GM12878 (cell line): ENCODE measurements around the gene STARD8. TPM values are rescaled to one million over a fixed set of nuclear protein-coding genes. Genes with fewer than 3 reads are reported as not detected.

ENCODE experiments used
- ATAC-seq: fragments of 200-7000 bp; cut with Tn5 transposase; 3 replicates; pipeline ENCODE4 v1.9.1; 2020; ENCODE audit warnings: mild to moderate bottlenecking, moderate library complexity
- BruUV-seq: library from RNA; stranded (reverse); fragments of 400-500 nt; replicated peaks from 2 replicates; lab custom pipeline; 2021; lab: Mats Ljungman, UMichigan
- CTCF ChIA-PET: fragments of 300-600 bp; sonication (Branson Sonifier 250); formaldehyde crosslinking; extraction: SDS; loops from one replicate; lab custom pipeline; 2021; ENCODE audit warnings: inconsistent platforms; lab: Yijun Ruan, JAX
- POLR2A ChIA-PET: fragments of 350-600 bp; formaldehyde crosslinking; extraction: SDS; loops from one replicate; lab custom pipeline; 2021; ENCODE audit warnings: inconsistent platforms; lab: Charles Lee
- RAD21 ChIA-PET: fragments of 300-600 bp; sonication (Branson Sonifier 250); formaldehyde crosslinking; loops from one replicate; lab custom pipeline; 2023; ENCODE audit warnings: antibody characterized with exemption; ENCODE audit not compliant: unreplicated experiment; lab: Charles Lee
- SMC1A ChIA-PET: fragments of 300-600 bp; sonication (Branson Sonifier 250); formaldehyde crosslinking; loops from one replicate; lab custom pipeline; 2023; ENCODE audit not compliant: unreplicated experiment, uncharacterized antibody; lab: Charles Lee
- DNase-seq: peaks from one replicate; pipeline ENCODE4 v3.0.0-alpha.2; 2011; ENCODE audit warnings: low read depth, low spot score
- FAIRE-seq: peaks from 3 replicates; lab custom pipeline; 2011; peaks lifted over from hg19 to GRCh38; lab: Jason Lieb, UNC
- H2AFZ ChIP-seq: 2 replicates; pipeline ENCODE4 v1.6.0; 2011; ENCODE audit warnings: low read depth, low read length, control low read depth; ENCODE audit not compliant: control insufficient read depth
- H3K27ac ChIP-seq: 2 replicates; pipeline ENCODE4 v1.5.1; 2011; ENCODE audit warnings: control low read depth; ENCODE audit not compliant: control insufficient read depth, insufficient read depth
- H3K27me3 ChIP-seq, 2 experiments: replicated peaks in 1 of 2; 2 replicates each; pipeline versions ENCODE4 v1.6.0 to v1.6.1; 2011; ENCODE audit warnings: low read length in 1 of 2; ENCODE audit not compliant: control insufficient read depth in 2 of 2, insufficient read depth in 2 of 2
- H3K36me3 ChIP-seq, 2 experiments: 2 replicates each; pipeline ENCODE4 v1.5.1; 2011; ENCODE audit warnings: low read length in 1 of 2; ENCODE audit not compliant: control insufficient read depth in 2 of 2, insufficient read depth in 2 of 2
- H3K4me1 ChIP-seq: 2 replicates; pipeline ENCODE4 v1.6.1; 2011; ENCODE audit warnings: mild to moderate bottlenecking, low read length, moderate library complexity, mixed read lengths; ENCODE audit not compliant: control insufficient read depth, insufficient read depth
- H3K4me2 ChIP-seq: 2 replicates; pipeline ENCODE4 v1.6.0; 2011; ENCODE audit warnings: control low read depth; ENCODE audit not compliant: control insufficient read depth, insufficient read depth
- H3K4me3 ChIP-seq: fragments of 200-600 bp; sonication (generic); 2 replicates; pipeline ENCODE4 v1.5.1; 2016
- H3K79me2 ChIP-seq: 2 replicates; pipeline ENCODE4 v1.6.0; 2011; ENCODE audit warnings: low read length; ENCODE audit not compliant: control insufficient read depth, insufficient read depth
- H3K9ac ChIP-seq: 2 replicates; pipeline ENCODE4 v1.8.0; 2011; ENCODE audit warnings: low read length, control low read depth, mixed read lengths; ENCODE audit not compliant: control insufficient read depth, insufficient read depth
- H3K9me3 ChIP-seq: replicated peaks from 3 replicates; pipeline ENCODE4 v1.5.1; 2011; ENCODE audit warnings: mild to moderate bottlenecking, low read length; ENCODE audit not compliant: control insufficient read depth, insufficient read depth
- H4K20me1 ChIP-seq: 2 replicates; pipeline ENCODE4 v1.6.0; 2011; ENCODE audit not compliant: control insufficient read depth, insufficient read depth
- ATF3 ChIP-seq: IDR thresholded peaks from 2 replicates; pipeline ENCODE4 v1.6.1; 2011; ENCODE audit warnings: low read depth, mild to moderate bottlenecking, low read length, moderate library complexity, borderline replicate concordance; ENCODE audit errors: extremely low read depth
- CEBPZ ChIP-seq: fragments of 150-350 bp; IDR thresholded peaks from 2 replicates; pipeline ENCODE4 v1.6.1; 2016; ENCODE audit warnings: low read depth, low read length
- CUX1 ChIP-seq: IDR thresholded peaks from 2 replicates; pipeline ENCODE4 v1.6.1; 2012; ENCODE audit warnings: improper control_type of control experiment, low read depth, low read length; ENCODE audit not compliant: insufficient replicate concordance
- EED ChIP-seq: sonication (generic); IDR thresholded peaks from 2 replicates; pipeline ENCODE4 v1.6.1; 2016; ENCODE audit warnings: antibody characterized with exemption, low read depth
- RELB ChIP-seq: fragments of 450-650 bp; IDR thresholded peaks from 2 replicates; pipeline ENCODE4 v1.6.1; 2017; ENCODE audit warnings: low read depth, mild to moderate bottlenecking, moderate library complexity
- SIX5 ChIP-seq: IDR thresholded peaks from 2 replicates; pipeline ENCODE4 v1.6.1; 2011; ENCODE audit warnings: mild to moderate bottlenecking, low read depth, low read length, moderate library complexity; ENCODE audit not compliant: severe bottlenecking
- SMAD5 ChIP-seq: IDR thresholded peaks from 2 replicates; pipeline ENCODE4 v1.6.1; 2016; ENCODE audit warnings: antibody characterized with exemption, low read depth
- ZBTB40 ChIP-seq: fragments of 450-650 bp; IDR thresholded peaks from 2 replicates; pipeline ENCODE4 v1.6.1; 2016; ENCODE audit warnings: mild to moderate bottlenecking, moderate library complexity, borderline replicate concordance
- ZNF622 ChIP-seq: fragments of 450-650 bp; IDR thresholded peaks from 2 replicates; pipeline ENCODE4 v1.6.1; 2017; ENCODE audit warnings: mild to moderate bottlenecking, inconsistent platforms
- WGBS: methylation state at CpG from one replicate; pipeline ENCODE4 v1.1.6; 2016; ENCODE audit warnings: low lambda C conversion rate; ENCODE audit not compliant: insufficient replicate concordance, insufficient coverage; ENCODE audit errors: missing lambda C conversion rate; 5-methylcytosine and 5-hydroxymethylcytosine counted together
- in situ Hi-C: fragments of 300-500 bp; cut with MboI; formaldehyde crosslinking; loops from 9 replicates; pipeline ENCODE4 v1.14.3; 2018; ENCODE audit warnings: mixed read lengths
- intact Hi-C: fragments of 100-400 bp; cut with micrococcal nuclease; formaldehyde crosslinking; loops from one replicate; pipeline ENCODE4 v1.14.2; 2022; ENCODE audit not compliant: unreplicated experiment
- polyA plus RNA-seq, 11 experiments: library from polyadenylated mRNA; depleted of rRNA in 4 of 11; unstranded in 6 of 11; stranded (reverse) in 5 of 11; fragments of >200 nt; fragmentation: Nextera tagmentation in 4 of 11; fragmentation: Illumina TruSeq in 1 of 11; extraction: Ambion mirVana in 4 of 11; extraction: Trizol in 1 of 11; gene quantifications; 1 replicate in 1 of 11; 2 replicates in 10 of 11; pipeline versions ENCODE4 v1.2.1 to v1.2.3, GENCODE V29; 2011 to 2016; ENCODE audit warnings: inconsistent platforms in 2 of 11, missing spikeins in 2 of 11, low read depth in 1 of 11
- total RNA-seq, 4 experiments: library from RNA; depleted of rRNA in 3 of 4; stranded (reverse); fragments of >200 nt in 3 of 4; fragmentation: Illumina TruSeq in 1 of 4; extraction: Trizol in 1 of 4; gene quantifications; 2 replicates each; pipeline versions ENCODE4 v1.2.1 to v1.2.3, GENCODE V29; 2013 to 2021

STARD8 gene
- total and polyA plus RNA-seq, 10 of the 15 experiments (the other 5 are each of a cell fraction or from before 2014, with no cell fraction given), result 0.03 to 0.14 (median 0.07) TPM; not detected in 6

GRCh38 chrX:68659385-68659784 is 11.9 kb downstream of the STARD8 start:
- in situ Hi-C loops (no loop called here), intact Hi-C loops (no loop called here)
- Histone ChIP-seq H4K20me1 (no peaks in the 10 kb centered on the region), H3K9ac (no peak overlapping the region), H3K27me3 (no peaks in the 10 kb centered on the region), H3K4me3 (no peak overlapping the region), H3K4me1 (no peaks in the 10 kb centered on the region), H3K36me3 (no peaks in the 10 kb centered on the region), H3K9me3 (no peaks in the 10 kb centered on the region), H3K79me2 (no peaks in the 10 kb centered on the region), H2AFZ (no peak overlapping the region), H3K4me2 (no peak overlapping the region), H3K27ac (no peak overlapping the region)
- BruUV-seq, result no TSS peak
- RAD21 ChIA-PET, result no interaction called here
- no peak for DNase-seq
- POLR2A ChIA-PET, result no interaction called here
- FAIRE-seq, result no peak
- ATAC-seq, result no peak
- CTCF ChIA-PET, result no interaction called here
- SMC1A ChIA-PET, result no interaction called here
- WGBS, result 30% methylated on average over 5 of the region's 5 CpGs
- TF ChIP-seq ATF3 (no peak), ZBTB40 (no peak), EED (no peak), ZNF622 (no peak), RELB (no peak), CUX1 (no peak), CEBPZ (no peak), SMAD5 (no peak), SIX5 (no peak)
